Stimulated activated CD4-positive, alpha-beta T cell treated with anti-CD3 and anti-CD28 coated beads, Interleukin-4, amount 100 ng/mL, for 4 hours (primary cell): ENCODE measurements around the gene ANKRD13A.
A peak's percentile ranks its signal among the peaks of the same experiment; 100 is the strongest.
"Not testable (repeated sequence)": the region's sequence is repeated elsewhere in the genome, so short reads cannot be mapped to it uniquely, and the experiment has no call there.

ENCODE experiments used
- DNase-seq, 2 experiments: peaks; one replicate each; pipeline ENCODE4 v3.0.0-alpha.2; 2020

The ANKRD13A gene

GRCh38 chr12:110050927-110051326 is 51.7 kb downstream of the ANKRD13A start:
- no peak for DNase-seq

GRCh38 chr12:110055375-110056352 is 56.4 kb downstream of the ANKRD13A start:
- DNase-seq: not testable (repeated sequence)

GRCh38 chr12:110056643-110057042 is 57.4 kb downstream of the ANKRD13A start:
- DNase-seq: not testable (repeated sequence)

GRCh38 chr12:110058875-110059615 is 59.8 kb downstream of the ANKRD13A start:
- DNase-seq: no peak

- DNase-seq: no peak
Measured at GRCh38 chr12:110059651-110060000, 60.4 kb downstream of the ANKRD13A start.

GRCh38 chr12:110062241-110062640 is 63.0 kb downstream of the ANKRD13A start:
- no peak for DNase-seq

GRCh38 chr12:110065540-110065939 is 66.3 kb downstream of the ANKRD13A start:
- no peak for DNase-seq

GRCh38 chr12:110067531-110067930 is 68.3 kb downstream of the ANKRD13A start:
- DNase-seq: no peak

GRCh38 chr12:110068115-110068514 is 68.9 kb downstream of the ANKRD13A start:
- not testable (repeated sequence) for DNase-seq

- no peak for DNase-seq
Measured at GRCh38 chr12:110068654-110069053, 69.4 kb downstream of the ANKRD13A start.

- no peak for DNase-seq
Measured at GRCh38 chr12:110071504-110071903, 72.3 kb downstream of the ANKRD13A start.

GRCh38 chr12:110071967-110072366 is 72.7 kb downstream of the ANKRD13A start:
- no peak for DNase-seq

- not testable (repeated sequence) for DNase-seq
Measured at GRCh38 chr12:110072636-110073035, 73.4 kb downstream of the ANKRD13A start.

GRCh38 chr12:110073049-110073831 is 74.0 kb downstream of the ANKRD13A start:
- peak; percentile 5 to 8 for DNase-seq

GRCh38 chr12:110074089-110074488 is 74.9 kb downstream of the ANKRD13A start:
- DNase-seq: no peak

GRCh38 chr12:110075880-110076279 is 76.7 kb downstream of the ANKRD13A start:
- no peak for DNase-seq

- DNase-seq: no peak
Measured at GRCh38 chr12:110077800-110078199, 78.6 kb downstream of the ANKRD13A start.

GRCh38 chr12:110079477-110080400 is 80.5 kb downstream of the ANKRD13A start:
- peak; percentile 52 to 77 for DNase-seq

GRCh38 chr12:110080410-110080809 is 81.2 kb downstream of the ANKRD13A start:
- DNase-seq: no peak

GRCh38 chr12:110084314-110085015 is 85.2 kb downstream of the ANKRD13A start:
- no peak for DNase-seq

GRCh38 chr12:110088216-110088615 is 89.0 kb downstream of the ANKRD13A start:
- DNase-seq: not testable (repeated sequence)
